ENCODE results near the gene CEP164.

CEP164 gene

GRCh38 chr11:117298195-117298594, 29.5 kb upstream of the CEP164 start (continued):
- TF ChIP-seq, protein P1, sequence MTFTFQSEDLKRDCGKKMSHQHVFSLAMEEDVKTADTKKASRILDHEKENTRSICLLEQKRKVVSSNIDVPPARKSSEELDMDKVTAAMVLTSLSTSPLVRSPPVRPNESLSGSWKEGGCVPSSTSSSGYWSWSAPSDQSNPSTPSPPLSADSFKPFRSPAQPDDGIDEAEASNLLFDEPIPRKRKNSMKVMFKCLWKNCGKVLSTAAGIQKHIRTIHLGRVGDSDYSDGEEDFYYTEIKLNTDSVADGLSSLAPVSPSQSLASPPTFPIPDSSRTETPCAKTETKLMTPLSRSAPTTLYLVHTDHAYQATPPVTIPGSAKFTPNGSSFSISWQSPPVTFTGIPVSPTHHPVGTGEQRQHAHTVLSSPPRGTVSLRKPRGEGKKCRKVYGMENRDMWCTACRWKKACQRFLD (tag by site-specific recombination; IDR thresholded peaks at IDR 0.05) = no peak
- no peak for TF ChIP-seq ZNF658 (tag by site-specific recombination; IDR thresholded peaks at IDR 0.05)

GRCh38 chr11:117299351-117300282, 28.0 kb upstream of the CEP164 start:
- CTCF ChIA-PET = no interaction called here
- TF ChIP-seq ZNF23 (tag by site-specific recombination; IDR thresholded peaks at IDR 0.05; ENCODE audit: borderline replicate concordance) = no peak
- TF ChIP-seq, protein P2, sequence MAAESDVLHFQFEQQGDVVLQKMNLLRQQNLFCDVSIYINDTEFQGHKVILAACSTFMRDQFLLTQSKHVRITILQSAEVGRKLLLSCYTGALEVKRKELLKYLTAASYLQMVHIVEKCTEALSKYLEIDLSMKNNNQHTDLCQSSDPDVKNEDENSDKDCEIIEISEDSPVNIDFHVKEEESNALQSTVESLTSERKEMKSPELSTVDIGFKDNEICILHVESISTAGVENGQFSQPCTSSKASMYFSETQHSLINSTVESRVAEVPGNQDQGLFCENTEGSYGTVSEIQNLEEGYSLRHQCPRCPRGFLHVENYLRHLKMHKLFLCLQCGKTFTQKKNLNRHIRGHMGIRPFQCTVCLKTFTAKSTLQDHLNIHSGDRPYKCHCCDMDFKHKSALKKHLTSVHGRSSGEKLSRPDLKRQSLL (tag by site-specific recombination; IDR thresholded peaks at IDR 0.05) = no peak
- no peak for TF ChIP-seq ZNF791 (tag by site-specific recombination; IDR thresholded peaks at IDR 0.05)
- TF ChIP-seq, protein P3, sequence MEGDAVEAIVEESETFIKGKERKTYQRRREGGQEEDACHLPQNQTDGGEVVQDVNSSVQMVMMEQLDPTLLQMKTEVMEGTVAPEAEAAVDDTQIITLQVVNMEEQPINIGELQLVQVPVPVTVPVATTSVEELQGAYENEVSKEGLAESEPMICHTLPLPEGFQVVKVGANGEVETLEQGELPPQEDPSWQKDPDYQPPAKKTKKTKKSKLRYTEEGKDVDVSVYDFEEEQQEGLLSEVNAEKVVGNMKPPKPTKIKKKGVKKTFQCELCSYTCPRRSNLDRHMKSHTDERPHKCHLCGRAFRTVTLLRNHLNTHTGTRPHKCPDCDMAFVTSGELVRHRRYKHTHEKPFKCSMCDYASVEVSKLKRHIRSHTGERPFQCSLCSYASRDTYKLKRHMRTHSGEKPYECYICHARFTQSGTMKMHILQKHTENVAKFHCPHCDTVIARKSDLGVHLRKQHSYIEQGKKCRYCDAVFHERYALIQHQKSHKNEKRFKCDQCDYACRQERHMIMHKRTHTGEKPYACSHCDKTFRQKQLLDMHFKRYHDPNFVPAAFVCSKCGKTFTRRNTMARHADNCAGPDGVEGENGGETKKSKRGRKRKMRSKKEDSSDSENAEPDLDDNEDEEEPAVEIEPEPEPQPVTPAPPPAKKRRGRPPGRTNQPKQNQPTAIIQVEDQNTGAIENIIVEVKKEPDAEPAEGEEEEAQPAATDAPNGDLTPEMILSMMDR (tag by site-specific recombination; IDR thresholded peaks at IDR 0.05) = no peak
- TF ChIP-seq ZNF394 (tag by site-specific recombination; IDR thresholded peaks at IDR 0.05; ENCODE audit: borderline replicate concordance) = no peak
- TF ChIP-seq ZNF146 (tag by site-specific recombination; IDR thresholded peaks at IDR 0.05) = no peak
- TF ChIP-seq ZBTB17 (tag by site-specific recombination; IDR thresholded peaks at IDR 0.05) = no peak
- TF ChIP-seq ZNF132 (tag by site-specific recombination; IDR thresholded peaks at IDR 0.05; ENCODE audit: borderline replicate concordance) = no peak
- no peak for TF ChIP-seq HIC1 (tag by site-specific recombination; IDR thresholded peaks at IDR 0.05)
- TF ChIP-seq, protein P4, sequence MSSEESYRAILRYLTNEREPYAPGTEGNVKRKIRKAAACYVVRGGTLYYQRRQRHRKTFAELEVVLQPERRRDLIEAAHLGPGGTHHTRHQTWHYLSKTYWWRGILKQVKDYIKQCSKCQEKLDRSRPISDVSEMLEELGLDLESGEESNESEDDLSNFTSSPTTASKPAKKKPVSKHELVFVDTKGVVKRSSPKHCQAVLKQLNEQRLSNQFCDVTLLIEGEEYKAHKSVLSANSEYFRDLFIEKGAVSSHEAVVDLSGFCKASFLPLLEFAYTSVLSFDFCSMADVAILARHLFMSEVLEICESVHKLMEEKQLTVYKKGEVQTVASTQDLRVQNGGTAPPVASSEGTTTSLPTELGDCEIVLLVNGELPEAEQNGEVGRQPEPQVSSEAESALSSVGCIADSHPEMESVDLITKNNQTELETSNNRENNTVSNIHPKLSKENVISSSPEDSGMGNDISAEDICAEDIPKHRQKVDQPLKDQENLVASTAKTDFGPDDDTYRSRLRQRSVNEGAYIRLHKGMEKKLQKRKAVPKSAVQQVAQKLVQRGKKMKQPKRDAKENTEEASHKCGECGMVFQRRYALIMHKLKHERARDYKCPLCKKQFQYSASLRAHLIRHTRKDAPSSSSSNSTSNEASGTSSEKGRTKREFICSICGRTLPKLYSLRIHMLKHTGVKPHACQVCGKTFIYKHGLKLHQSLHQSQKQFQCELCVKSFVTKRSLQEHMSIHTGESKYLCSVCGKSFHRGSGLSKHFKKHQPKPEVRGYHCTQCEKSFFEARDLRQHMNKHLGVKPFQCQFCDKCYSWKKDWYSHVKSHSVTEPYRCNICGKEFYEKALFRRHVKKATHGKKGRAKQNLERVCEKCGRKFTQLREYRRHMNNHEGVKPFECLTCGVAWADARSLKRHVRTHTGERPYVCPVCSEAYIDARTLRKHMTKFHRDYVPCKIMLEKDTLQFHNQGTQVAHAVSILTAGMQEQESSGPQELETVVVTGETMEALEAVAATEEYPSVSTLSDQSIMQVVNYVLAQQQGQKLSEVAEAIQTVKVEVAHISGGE (tag by site-specific recombination; conservative IDR thresholded peaks at IDR 0.05; ENCODE audit: low read depth) = no peak
- Histone ChIP-seq H3K36me3 (ENCODE audit: control insufficient read depth in 2 of 2, insufficient read depth in 1 of 2, low read length in 2 of 2) (peaks cover 0 to 13% of the 10 kb centered on the region in 2 experiments; a peak in 1 of 3 replicates), H3K27ac (ENCODE audit: extremely low read depth, low read depth, low read length) (no peak overlapping the region), H3K9me3 (ENCODE audit: control insufficient read depth, insufficient read depth, low read depth, low read length) (no peaks in the 10 kb centered on the region), H3K4me3 (ENCODE audit: low read depth, low read length) (no peak overlapping the region), H3K4me1 (ENCODE audit: control insufficient read depth, insufficient read depth, low read length) (no peaks in the 10 kb centered on the region)
- POLR2A ChIA-PET = no interaction called here

Data from HEK293 (cell line).